Uterus (tissue), 2 donors: ENCODE results near the gene MYH2.

Experiments
- CTCF ChIP-seq, 4 experiments: fragments of 200-600 bp in 2 of 4; fragments of 450-650 bp in 2 of 4; sonication (generic) in 2 of 4; IDR thresholded peaks; one replicate each; pipeline ENCODE4 v1.5.1; 2016 to 2019; ENCODE audit warnings: antibody characterized with exemption in 4 of 4, mild to moderate bottlenecking in 2 of 4, moderate library complexity in 1 of 4
- POLR2A ChIP-seq, 2 donors: fragments of 450-650 bp; IDR thresholded peaks; one replicate each; pipeline ENCODE4 v1.6.1; 2016; ENCODE audit warnings: antibody characterized with exemption in 2 of 2, mild to moderate bottlenecking in 1 of 2, moderate library complexity in 1 of 2

GRCh38 chr17:10547351-10547750 is 2.1 kb downstream of the MYH2 start:
- TF ChIP-seq CTCF (IDR thresholded peaks at IDR 0.05), result no peak
- TF ChIP-seq POLR2A (IDR thresholded peaks at IDR 0.05), result no peak
